Head of caudate nucleus (tissue), 42 donors: ENCODE measurements around the gene RAP1GAP2.
"Not testable (repeated sequence)": the region's sequence is repeated elsewhere in the genome, so short reads cannot be mapped to it uniquely, and the experiment has no call there.

Source experiments
- DNase-seq, 42 donors: peaks; one replicate each; pipeline versions ENCODE4 v3.0.0 to v3.0.0-alpha.2; 2020 to 2021; ENCODE audit warnings: mixed read lengths in 7 of 42
- intact Hi-C: fragments of 100-400 bp; cut with DNase I; formaldehyde crosslinking; loops from one replicate; pipeline ENCODE4 v1.15.0; 2022

RAP1GAP2 gene

GRCh38 chr17:2783310-2784030, 12.8 kb upstream of the RAP1GAP2 start:
- intact Hi-C loops = no loop called here
- DNase-seq = no peak

DNA sequence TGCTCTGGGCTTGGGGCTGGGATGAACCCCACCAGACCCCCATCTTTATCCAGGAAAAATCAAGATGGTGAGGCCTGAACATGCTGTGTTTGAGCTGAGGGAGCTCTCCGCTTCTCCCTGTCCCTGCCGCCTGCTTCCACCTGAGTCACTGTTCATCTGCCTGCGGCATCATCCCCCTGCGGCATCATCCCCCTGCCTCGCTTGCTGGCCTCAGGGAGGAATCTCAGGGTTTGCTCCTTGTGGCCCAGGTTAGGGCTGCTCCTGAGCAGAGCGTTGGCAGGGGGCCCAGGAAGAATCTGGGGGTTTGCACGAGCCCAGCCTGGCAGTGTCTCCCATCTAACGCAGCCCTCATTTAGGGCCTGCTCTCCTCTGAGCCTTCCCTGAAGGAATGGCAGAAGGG, 11.4 kb upstream of the RAP1GAP2 start:
- intact Hi-C loops = no loop called here
- no peak for DNase-seq

DNA sequence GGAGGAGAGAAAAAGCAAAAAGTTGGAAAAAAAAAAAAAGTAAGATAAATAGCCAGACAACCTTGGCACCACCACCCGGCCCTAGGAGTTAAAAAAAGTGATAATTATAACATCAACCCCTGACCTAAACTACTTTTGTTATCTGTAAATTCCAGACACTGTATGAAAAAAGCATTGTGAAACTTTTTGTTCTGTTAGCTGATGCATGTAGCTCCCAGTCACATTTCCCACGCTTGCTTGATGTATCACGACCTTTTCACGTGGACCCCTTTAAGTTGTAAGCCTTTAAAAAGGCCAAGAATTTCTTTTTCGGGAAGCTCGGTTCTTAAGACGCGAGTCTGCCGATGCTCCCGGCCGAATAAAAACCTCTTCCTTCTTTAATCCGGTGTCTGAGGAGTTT, 10.9 kb upstream of the RAP1GAP2 start:
- intact Hi-C loops, DNase-seq: not testable (repeated sequence)

DNA sequence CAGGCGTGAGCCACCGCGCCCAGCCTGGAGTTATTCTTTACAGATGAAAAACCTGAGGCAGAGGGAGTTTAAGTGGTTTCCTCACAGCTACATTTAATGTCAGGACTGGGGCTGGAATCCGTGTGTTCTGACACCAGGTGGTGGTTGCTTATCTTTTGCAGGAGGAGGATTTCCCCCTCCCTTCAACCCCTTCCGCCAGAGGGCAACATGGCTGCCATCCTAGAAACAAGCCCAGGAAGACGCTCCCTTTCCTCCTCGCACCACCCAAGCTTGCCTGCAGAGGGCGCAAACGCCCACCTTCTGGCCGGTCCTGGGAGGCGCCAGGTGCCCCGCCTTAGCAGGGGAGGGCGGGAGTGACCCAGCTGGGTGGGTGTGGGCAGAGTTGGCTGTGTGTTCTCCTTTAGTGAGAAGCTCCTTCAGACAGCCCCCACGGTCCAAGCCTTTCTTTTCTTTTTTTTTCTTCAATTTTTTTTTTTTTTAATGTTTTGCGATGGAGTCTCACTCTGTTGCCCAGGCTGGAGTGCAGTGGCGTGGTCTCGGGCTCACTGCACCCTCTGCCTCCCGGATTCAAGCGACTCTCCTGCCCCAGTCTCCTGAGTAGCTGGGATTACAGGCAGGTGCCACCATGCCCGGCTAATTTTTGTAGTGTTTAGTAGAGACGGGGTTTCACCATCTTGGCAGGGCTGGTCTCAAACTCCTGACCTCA, 9.9 kb upstream of the RAP1GAP2 start:
- DNase-seq = peak; percentile 62 to 89 (median 80)
- intact Hi-C loops = no loop called here

DNA sequence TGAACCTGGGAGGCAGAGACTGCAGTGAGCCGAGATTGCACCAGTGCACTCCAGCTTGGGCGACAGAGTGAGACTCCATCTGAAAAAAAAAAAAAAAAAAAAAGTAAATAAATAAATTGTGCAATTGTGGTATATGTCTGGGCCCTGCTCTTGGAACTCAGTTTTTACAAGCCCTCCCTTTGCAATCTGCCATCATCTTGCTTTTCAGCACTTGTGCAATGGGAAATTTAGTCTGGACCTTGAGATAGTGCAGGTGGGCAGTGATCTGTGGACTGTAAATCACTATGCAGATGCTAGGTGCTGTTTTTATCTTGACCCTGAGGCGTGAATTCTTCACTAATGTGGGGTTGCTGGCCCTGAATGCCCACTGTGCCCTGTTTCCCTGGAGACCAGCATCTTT, 6.5 kb upstream of the RAP1GAP2 start:
- no peak for DNase-seq
- intact Hi-C loops = no loop called here

DNA sequence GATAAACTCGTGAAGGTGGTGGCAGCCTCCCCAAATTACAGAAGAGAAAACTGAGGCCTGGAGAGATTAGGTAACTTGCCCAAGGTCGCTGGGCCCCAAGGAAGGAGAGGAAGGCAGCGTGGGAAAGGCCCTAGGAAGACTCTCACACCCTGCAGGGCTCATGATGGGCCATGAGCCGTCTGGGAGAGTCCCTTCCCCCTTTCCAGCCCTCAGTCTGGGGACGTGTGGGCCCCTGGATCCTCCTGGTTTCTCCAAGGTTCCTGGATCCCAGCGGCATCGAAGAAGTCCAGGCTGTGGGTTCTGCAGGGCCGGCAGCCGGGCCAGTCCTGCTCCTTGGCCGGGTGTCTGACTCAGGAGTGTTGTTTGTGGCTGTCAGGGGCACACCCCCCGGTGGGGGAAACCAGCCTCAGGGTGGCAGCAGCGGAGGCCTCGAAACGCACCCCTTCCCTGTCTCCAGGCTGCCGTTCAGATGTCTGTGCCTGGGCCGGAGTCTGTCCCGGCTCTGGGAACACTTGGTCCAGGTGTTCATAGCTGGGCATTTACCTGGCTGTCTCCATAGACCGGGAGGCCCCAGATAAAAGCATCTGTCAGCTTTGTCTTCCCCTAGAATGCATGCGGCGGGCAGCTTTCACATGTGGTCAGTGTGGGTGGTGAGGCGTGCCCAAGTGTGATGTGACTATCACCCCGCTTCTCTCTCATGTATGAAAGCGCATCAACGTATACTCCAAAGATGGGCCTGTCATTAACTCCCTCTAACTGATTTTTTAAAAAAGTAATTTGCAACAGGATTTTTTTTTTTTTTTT, 3.7 kb upstream of the RAP1GAP2 start:
- intact Hi-C loops = no loop called here
- no peak for DNase-seq

DNA sequence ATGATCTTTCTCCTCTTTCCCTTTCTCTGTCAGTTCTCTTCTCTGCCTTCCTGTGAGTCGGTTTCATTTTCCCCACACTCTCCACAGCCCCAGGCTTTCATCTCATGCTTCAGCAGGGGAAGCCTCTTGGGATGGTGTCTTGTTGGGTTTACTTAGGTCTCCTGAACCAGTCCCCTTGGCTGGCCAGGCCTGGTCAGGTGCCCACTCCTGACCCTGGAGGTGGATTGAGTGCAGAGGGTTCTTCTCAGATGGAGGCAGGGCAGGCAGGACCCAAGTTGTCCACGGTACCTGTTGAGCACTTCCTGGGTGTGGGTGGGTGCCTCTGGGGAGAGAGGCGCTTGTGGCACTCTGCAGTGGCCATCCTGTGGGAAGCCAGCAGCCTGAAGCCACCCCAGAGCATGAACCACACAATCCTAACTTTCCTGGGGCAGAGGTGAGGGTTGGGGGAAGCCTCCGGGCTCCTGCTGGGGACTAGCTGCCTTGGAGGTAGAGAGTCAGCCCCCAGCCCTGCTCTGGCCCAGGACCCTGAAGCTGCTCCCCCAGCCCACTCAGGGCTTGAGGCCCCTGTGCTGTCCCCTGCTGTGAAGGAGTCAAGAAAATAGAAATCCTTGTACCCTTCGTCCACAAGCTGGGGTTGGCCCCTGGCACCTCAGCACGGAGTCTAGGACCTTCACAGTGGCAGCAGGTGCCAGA, 2.0 kb upstream of the RAP1GAP2 start:
- intact Hi-C loops = no loop called here
- no peak for DNase-seq

GRCh38 chr17:2795441-2796163, 636 bp upstream of the RAP1GAP2 start:
- no peak for DNase-seq
- intact Hi-C loops = no loop called here

DNA sequence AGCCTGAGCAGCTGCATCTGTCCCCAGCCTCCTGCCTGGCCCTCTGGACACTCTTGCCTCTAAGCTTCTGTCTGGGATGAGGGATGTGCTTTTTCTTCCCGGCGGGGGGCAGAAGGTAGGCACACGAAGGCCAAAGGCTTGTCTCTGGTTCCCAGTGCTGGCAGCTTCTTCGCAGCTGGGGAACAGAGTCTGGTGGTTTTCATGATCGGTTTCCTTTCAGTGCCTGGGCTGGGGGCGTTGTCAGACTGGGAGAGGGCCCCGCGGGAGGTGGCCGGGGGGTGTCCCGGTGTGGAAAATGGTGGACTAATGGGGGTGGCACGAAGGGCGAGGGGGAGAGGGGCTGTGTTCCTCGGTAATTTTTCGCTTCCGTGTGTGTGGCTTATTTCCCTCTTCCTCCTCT, 988 bp downstream of the RAP1GAP2 start:
- intact Hi-C loops = no loop called here
- DNase-seq = no peak

DNA sequence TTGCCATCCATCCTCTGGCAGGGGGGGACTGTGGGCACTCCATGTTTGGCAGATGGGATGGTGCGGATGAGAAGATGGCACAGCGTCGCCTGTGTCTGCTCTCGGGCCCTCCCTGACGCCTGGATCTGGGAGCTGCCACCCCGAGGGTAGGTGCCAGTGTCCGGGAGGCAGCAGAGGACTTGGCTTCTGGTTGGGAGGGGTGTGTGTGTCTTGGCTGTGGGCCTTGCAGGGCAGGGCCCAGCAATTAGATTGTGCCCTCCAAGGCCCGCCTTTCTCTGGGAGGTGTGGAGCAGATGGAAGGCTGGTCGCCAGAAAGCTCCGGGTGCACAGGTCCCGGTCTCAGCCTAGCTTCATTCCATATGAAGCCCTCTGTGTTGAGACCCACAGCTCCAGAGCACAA, 1.4 kb downstream of the RAP1GAP2 start:
- DNase-seq = no peak
- intact Hi-C loops = no loop called here

- DNase-seq = no peak
- intact Hi-C loops = no loop called here
Observed at GRCh38 chr17:2798188-2798587, 1.9 kb downstream of the RAP1GAP2 start.

DNA sequence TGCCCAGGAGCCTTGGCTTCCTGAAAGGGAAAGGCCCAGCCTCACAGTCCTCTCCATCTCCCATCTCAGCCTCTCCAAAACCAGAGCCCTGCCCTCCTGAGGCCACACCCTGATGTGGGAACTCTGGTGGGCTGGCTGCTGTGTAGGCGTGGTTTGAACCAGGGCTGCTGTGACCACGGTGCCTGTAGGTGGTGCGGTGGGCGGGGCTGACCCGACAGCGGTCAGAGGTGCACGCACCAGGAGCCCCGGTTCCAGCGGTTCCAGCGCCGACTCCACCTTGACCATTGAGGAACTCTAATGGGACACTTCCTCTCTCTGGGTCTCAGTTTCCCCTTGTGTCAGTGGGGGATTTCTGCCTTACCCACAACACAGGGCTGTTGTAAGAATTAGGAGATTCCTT, 2.4 kb downstream of the RAP1GAP2 start:
- no peak for DNase-seq
- intact Hi-C loops = no loop called here

GRCh38 chr17:2799653-2800052, 3.4 kb downstream of the RAP1GAP2 start:
- no peak for DNase-seq
- intact Hi-C loops = no loop called here

DNA sequence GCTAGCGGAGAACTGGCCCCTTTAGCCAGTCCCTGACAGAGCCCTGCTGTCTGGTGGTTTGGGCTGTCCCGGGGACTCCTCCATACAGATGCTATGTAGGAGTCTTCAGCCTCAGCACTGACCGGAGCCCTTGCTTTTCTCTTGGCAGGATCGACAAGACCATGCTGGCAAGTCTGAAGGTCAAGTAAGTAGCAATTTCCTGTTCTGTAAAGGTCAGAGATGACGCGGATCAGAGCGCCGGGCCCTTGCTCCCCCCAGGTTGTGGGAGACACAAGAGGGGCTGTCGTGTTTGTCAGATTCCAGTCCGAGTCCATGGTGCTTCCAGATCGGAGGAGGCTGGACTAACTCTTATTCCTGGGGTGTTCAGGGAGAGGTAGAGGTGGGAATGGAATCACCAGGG, 4.1 kb downstream of the RAP1GAP2 start:
- no peak for DNase-seq
- intact Hi-C loops = no loop called here

DNA sequence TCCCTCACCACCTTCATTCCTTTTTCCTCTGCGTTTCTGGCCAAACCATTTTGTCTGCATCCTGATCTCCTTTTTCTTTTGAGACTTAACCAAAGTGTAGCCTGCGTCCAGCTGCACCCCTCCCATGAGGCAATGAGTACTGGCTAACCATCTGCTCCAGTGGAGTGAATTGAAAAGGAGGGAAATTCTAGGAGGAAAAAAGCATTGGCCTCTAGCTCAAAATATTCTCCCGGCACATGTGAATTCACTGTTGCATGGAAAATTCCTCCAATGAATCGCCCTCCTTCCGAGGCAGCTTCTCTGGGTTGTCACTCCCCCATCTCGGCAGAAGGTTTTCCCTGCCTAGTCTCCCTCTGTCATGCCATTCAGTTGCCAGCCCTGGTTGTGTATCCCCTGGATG, 5.6 kb downstream of the RAP1GAP2 start:
- intact Hi-C loops = no loop called here

DNA sequence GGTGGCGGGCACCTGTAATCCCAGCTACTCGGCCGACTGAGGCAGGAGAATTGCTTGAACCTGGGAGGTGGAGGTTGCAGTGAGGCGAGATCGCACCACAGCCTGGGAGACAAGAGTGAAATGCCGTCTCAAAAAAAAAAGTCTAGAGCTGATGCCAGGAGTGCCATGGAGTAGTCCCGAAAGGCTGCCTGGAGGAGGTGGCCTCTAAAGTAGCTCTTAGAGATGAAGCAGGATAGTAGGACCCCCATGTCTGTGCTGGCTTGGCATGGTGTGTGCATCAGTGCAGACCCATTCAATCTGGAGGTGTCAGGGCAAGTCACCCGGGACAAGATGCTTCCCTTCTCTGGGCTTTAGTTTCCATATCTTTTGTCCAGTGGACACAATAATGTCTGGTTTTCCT, 6.3 kb downstream of the RAP1GAP2 start:
- no peak for DNase-seq
- intact Hi-C loops = no loop called here

More for the DNA sequence above, 5.6 kb downstream of the RAP1GAP2 start:
- peak in 1 of 42 donors; percentile 33 for DNase-seq

GRCh38 chr17:2803386-2803785, 7.1 kb downstream of the RAP1GAP2 start:
- intact Hi-C loops = no loop called here
- no peak for DNase-seq

- DNase-seq = no peak
- intact Hi-C loops = no loop called here
Observed at GRCh38 chr17:2803971-2804370, 7.7 kb downstream of the RAP1GAP2 start.

GRCh38 chr17:2804912-2805311, 8.7 kb downstream of the RAP1GAP2 start:
- intact Hi-C loops = no loop called here
- DNase-seq = no peak
